Measurements from ENCODE around the gene LRRTM4.

GRCh38 chr2:76813084-76813483 is 709.1 kb downstream of the LRRTM4 start:
- no peak for TF ChIP-seq CTCF (IDR thresholded peaks at IDR 0.05)
- TF ChIP-seq POLR2AphosphoS5 (IDR thresholded peaks at IDR 0.05): no peak

All from transverse colon (tissue), 4 donors.